A549 treated with CORT108297 at 1 μM for 4 hours (cell line): ENCODE results near the gene VPS51. TPM values are rescaled to one million over a fixed set of nuclear protein-coding genes. Genes with fewer than 3 reads are reported as not detected.

Source experiments
- total RNA-seq: library from RNA; stranded (reverse); fragments of 200-300 nt; extraction: Qiagen RNA extraction; gene quantifications from 5 replicates; pipeline ENCODE4 v1.2.3, GENCODE V29; 2022

Gene VPS51
- total RNA-seq = 50.1 to 57.1 TPM (median 54.1 TPM) in 5 replicates

GRCh38 chr11:65095974-65096806 is at the start of gene VPS51:
Gene VPS51 (plus strand): TSS chr11:65096214. CDS start chr11:65096251, 37 bp downstream.

GRCh38 chr11:65058419-65059054 is 37.5 kb upstream of the VPS51 start, which contains the start of gene NAALADL1:
Gene NAALADL1 (minus strand): TSS chr11:65058553. CDS start chr11:65058521, 32 bp downstream.

GRCh38 chr11:65083834-65084597 is 12.0 kb upstream of the VPS51 start, which contains the start of the genes CDCA5 and ZFPL1:
Gene CDCA5 (minus strand): TSS chr11:65084040. CDS start chr11:65083978, 62 bp downstream.
Gene ZFPL1 (plus strand): TSS chr11:65084222. CDS start chr11:65084699, 477 bp downstream.

DNA sequence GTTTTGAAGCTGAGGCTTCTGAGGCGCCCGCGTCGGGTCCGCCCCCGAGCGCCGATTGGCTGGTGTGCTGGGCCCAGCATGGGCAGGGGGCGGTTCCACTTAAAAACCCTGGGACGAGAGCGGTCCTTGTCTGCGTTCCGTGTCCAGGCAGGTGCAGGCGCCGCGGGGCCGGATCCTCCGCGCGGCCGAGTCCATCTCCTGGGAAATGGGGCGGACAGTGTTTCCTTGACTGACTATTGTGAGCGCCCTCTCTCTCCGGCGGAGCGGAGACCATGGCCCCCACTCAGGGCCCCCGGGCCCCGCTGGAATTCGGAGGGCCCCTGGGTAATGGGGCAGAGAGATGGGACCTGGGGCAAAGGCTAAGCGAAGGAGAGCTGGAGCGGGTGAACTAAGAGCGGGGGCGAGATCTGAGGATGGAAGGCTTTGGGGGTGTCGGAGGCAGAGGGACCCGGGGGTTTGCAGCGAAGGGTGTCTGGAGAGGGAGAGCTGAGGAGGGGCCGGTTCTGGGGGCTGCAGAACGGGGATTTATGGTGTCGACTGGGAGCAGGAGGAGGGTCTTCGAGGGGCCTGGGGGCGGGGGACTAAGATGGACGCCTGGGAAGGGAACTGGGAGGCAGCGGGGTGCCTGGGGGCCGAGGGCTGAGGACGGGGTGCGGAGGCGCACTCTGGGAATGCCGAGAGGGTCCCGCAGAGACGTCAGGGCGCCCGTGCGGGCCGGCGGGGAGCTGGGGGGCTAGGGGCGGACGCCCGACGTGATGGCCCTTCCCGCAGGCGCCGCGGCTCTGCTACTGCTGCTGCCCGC is 15.9 kb downstream of the VPS51 start, which contains the start of gene TM7SF2:
TSS of gene TM7SF2 (plus strand) at position 129 of the 802 bp plus-strand sequence. CDS start at position 273, 144 bp downstream.

GRCh38 chr11:65117206-65118096 is 21.4 kb downstream of the VPS51 start, which contains the start of gene ZNHIT2:
Gene ZNHIT2 (minus strand): TSS chr11:65117701. CDS start chr11:65117653, 48 bp downstream.

DNA sequence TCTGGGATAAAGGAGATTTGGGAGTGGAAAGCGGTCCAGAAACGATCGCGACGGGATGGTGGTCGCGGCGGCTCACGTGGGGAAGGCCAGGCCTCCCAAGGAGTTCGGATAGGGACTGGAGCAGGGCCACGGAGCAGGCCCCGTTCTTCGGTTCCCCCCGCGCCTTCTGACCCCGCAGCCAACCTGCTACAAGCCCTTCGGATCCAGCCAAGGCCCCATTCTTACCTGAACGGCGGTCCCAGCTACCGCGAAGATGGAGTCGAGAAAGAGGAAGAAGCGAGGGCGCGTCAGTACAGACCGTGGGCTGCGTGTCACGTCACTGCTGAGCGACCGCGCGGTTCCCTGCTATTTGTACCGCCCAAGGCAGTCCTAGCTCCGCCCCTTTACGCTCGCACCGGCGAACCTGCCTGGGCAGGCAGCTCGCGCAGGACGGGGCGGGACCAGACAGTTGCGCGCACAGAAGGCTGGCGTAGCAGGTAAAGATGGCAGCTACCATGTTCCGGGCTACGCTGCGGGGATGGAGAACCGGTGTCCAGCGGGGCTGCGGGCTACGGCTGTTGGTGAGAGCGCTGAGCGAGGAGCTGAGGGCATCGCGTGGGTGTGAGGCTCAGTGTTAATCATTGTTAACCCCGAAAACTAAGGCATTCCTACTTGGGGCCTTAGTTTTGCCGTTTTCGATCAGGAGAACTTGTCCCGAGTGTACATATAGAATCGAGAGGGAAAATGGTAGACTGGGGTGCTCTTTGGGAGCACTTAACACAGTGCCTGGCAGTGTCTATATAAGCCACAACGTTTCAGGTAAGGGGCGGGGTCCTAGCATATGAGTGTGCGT is 26.1 kb downstream of the VPS51 start, which contains the start of the genes FAU and MRPL49:
TSS of gene FAU (minus strand) at position 270 of the 832 bp plus-strand sequence. CDS start 321 bp downstream, outside the sequence.
TSS of gene MRPL49 (plus strand) at position 457 of the 832 bp plus-strand sequence. CDS start at position 483, 26 bp downstream.

DNA sequence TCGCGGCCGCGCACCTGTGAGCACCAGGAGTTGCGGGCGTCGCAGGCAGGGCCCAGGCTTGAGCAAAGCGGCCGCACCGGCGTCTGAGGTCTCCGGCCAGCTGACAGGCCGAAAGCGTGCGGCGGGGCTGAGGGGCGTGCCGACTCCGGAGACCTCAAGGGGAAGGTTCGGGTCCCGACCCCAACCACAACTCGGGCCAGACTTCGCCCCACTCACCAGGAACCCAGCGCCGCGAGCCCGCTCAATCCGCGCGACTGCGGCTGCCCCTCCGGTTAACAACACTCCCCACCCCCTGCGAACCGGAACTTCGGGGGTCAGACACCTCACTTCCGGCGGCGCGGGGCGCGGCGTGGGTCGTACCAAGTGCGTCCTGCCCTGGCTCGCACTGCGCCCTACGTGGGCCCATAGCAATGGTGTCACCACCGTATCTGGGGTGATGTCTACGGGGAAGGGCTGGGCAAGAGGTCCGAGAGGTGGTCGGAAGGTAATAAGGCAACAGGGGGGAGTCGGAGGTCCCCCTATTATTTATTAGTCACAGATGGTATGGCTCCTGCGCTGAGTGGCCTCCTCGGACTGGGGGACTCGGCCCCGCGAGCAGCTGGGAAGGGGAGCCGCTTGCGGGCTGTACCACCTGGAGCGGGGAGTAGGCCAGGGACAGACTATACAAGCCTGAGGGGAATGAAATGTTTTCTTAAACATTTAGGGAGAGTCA is 38.4 kb downstream of the VPS51 start, which contains the start of gene SYVN1:
TSS of gene SYVN1 (minus strand) at position 280 of the 712 bp plus-strand sequence. CDS start 918 bp downstream, outside the sequence.

Other genes with a start within 250 kb of the VPS51 start
- gene EHD1, start 217.6 kb upstream of the VPS51 start, total RNA-seq = 98.0 to 142 TPM (median 132 TPM) in 5 replicates
- gene ATG2A, start 179.0 kb upstream of the VPS51 start, total RNA-seq = 12.4 to 25.1 TPM (median 23.4 TPM) in 5 replicates
- 4.5 to 6.9 TPM (median 4.9 TPM) in 5 replicates for gene PPP2R5B, start 171.5 kb upstream of the VPS51 start, total RNA-seq
- not detected in 5 replicates for gene GPHA2, start 160.3 kb upstream of the VPS51 start, total RNA-seq
- gene MAJIN, start 124.1 kb upstream of the VPS51 start, total RNA-seq = not detected in 5 replicates
- 0.74 to 1.0 TPM (median 0.96 TPM) in 5 replicates for gene BATF2, start 99.2 kb upstream of the VPS51 start, total RNA-seq
- gene ARL2, start 82.1 kb upstream of the VPS51 start, total RNA-seq = 167 to 196 TPM (median 191 TPM) in 5 replicates
- 20.7 to 25.8 TPM (median 23.6 TPM) in 5 replicates for gene SNX15, start 68.8 kb upstream of the VPS51 start, total RNA-seq
- 33.4 to 59.7 TPM (median 56.5 TPM) in 5 replicates for gene SAC3D1, start 55.0 kb upstream of the VPS51 start, total RNA-seq
- 0.03 TPM in 1 of 5 replicates, not detected in the others for gene NAALADL1, start 37.7 kb upstream of the VPS51 start, total RNA-seq
- gene CDCA5, start 12.2 kb upstream of the VPS51 start, total RNA-seq = 56.7 to 72.8 TPM (median 69.2 TPM) in 5 replicates
- gene ZFPL1, start 12.0 kb upstream of the VPS51 start, total RNA-seq = 32.3 to 35.1 TPM (median 33.5 TPM) in 5 replicates
- gene TM7SF2, start 15.7 kb downstream of the VPS51 start, total RNA-seq = 4.2 to 8.3 TPM (median 6.2 TPM) in 5 replicates
- 13.2 to 25.1 TPM (median 24.8 TPM) in 5 replicates for gene ZNHIT2, start 21.5 kb downstream of the VPS51 start, total RNA-seq
- gene FAU, start 25.9 kb downstream of the VPS51 start, total RNA-seq = 801 to 1,074 TPM (median 1,010 TPM) in 5 replicates
- 72.1 to 80.3 TPM (median 75.3 TPM) in 5 replicates for gene MRPL49, start 26.1 kb downstream of the VPS51 start, total RNA-seq
- 30.5 to 45.9 TPM (median 41.9 TPM) in 5 replicates for gene SYVN1, start 38.3 kb downstream of the VPS51 start, total RNA-seq
- gene SPDYC, start 74.0 kb downstream of the VPS51 start, total RNA-seq = not detected in 5 replicates
- gene CAPN1, start 85.7 kb downstream of the VPS51 start, total RNA-seq = 97.2 to 123 TPM (median 115 TPM) in 5 replicates
- gene POLA2, start 165.7 kb downstream of the VPS51 start, total RNA-seq = 13.4 to 15.9 TPM (median 15.1 TPM) in 5 replicates
- gene CDC42EP2, start 218.7 kb downstream of the VPS51 start, total RNA-seq = 13.4 to 21.3 TPM (median 16.9 TPM) in 5 replicates
- 39.4 to 46.7 TPM (median 40.4 TPM) in 5 replicates for gene DPF2, start 237.6 kb downstream of the VPS51 start, total RNA-seq